Femur (tissue), 1 donor: Measurements from ENCODE around the gene LEMD2.
A peak's percentile ranks its signal among the peaks of the same experiment; 100 is the strongest.

Source experiments
- DNase-seq: peaks from one replicate; pipeline ENCODE4 v3.0.0-alpha.2; 2017

Gene LEMD2

GRCh38 chr6:33754222-33754621, 34.7 kb downstream of the LEMD2 start:
- no peak for DNase-seq

DNA sequence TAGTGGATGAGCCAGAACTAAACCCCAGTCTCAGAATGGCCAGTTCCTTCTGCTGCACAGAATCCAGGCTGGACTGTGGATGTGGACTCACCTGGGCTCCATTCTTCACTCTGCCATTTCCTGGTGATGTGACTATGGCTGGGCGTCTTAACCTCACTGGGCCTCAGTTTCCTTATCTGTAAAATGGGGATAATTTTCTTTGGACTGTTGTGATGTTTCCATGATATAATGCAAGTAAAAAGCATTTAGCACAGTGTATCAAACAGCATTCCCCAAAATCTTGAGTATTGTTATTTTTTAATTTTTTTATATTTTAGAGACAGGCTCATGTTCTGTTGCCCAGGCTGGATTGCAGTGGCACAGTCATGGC, 36.3 kb downstream of the LEMD2 start:
- no peak for DNase-seq

GRCh38 chr6:33751771-33752645, 36.9 kb downstream of the LEMD2 start:
- no peak for DNase-seq

DNA sequence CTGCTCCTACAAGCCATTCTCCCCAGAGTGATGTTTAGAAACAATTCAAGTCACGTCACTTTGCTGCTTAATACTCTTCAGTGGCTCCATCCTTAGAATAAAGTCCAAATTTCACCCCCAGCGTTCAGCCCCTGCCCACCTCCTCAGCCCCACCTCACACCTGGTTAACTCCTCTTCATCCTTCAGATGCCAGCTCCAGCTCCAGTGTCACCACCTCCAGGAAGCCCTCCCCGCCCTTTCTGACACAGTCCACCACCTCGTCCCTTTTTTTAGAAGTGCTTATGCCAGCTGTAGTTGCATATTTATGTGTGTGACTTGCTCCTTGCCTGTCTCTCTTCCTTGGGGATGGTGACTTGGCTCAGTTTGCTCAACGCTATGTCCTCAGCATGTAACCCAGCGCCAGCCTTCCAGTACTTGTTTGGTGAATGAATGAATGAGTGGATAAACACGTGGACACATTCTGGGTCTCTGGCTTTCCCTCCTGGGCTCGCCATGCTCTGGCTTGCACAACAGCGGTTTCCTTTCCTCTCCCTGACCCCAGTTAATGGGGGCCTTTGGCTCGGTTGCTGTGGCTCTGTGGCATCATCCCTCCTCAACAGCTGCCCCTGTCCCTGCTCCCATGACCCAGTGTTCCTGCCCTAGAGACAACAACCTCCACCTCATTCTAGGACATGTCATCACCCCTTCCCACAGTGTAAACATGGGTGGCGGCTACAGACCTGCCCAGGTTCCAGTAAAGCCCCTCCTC, 38.5 kb downstream of the LEMD2 start:
- no peak for DNase-seq

GRCh38 chr6:33749401-33749800, 39.5 kb downstream of the LEMD2 start:
- DNase-seq, result no peak

GRCh38 chr6:33748841-33749240, 40.1 kb downstream of the LEMD2 start:
- DNase-seq, result no peak

DNA sequence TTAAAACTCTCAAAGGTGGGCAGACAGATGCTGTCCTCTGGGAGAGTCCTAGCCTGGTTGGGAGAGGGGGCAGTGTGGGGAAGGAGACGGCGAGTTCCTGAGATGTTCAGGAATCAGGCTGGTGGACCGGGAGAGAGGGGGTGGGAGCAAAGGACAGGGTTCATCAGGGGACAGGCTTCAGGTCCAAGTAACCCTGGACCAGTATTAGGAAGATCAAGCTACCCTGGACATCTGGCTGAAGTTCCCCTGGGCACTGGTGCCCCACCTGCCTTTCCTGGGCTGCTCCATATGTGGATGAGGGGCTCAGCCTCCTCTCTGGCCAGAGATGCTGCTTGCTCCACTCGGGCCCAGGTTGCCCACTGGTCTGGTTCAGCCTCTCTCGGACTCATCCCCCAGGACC, 41.1 kb downstream of the LEMD2 start:
- no peak for DNase-seq

- peak; percentile 75 for DNase-seq
Observed at GRCh38 chr6:33746651-33747100, 42.3 kb downstream of the LEMD2 start, which contains the start of gene IP6K3. Gene IP6K3, minus strand, starts transcription at chr6:33746905. Its CDS starts 11,429 bp downstream, at chr6:33735476.

GRCh38 chr6:33746036-33746600, 42.8 kb downstream of the LEMD2 start:
- DNase-seq, result peak; percentile 65

GRCh38 chr6:33745548-33745947, 43.4 kb downstream of the LEMD2 start:
- DNase-seq, result no peak

DNA sequence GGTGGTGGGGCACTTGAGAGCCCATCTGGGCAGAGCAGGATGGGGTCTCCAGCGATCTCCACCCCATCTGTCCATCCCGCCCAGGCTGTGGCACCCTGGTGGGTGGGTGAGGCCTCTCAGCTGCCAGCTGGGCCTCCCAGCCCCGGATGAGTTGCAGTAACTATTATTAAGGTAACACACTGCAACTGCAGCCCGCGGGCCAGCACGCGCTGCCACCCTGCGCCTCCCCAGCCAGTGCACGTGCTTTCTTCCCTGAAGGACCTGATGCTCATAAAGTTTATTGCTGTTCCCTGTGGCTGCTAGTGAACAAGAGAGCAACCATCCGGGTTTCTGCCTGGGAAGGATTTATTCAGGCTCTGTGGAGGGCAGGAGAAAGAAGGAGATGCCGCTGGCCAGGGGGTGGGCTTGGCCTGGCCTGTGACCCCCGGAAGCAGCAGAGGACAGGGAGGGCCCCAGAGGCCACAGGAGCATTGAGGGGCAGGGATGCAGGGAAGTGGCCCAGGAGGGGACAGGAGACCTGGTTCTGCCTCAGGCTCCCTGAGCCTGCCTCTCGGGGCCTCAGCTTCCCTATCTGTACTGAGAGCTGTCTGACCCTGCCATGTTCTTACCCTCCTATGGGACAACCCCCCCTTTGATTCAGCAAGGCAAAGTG, 43.9 kb downstream of the LEMD2 start:
- DNase-seq, result no peak

DNA sequence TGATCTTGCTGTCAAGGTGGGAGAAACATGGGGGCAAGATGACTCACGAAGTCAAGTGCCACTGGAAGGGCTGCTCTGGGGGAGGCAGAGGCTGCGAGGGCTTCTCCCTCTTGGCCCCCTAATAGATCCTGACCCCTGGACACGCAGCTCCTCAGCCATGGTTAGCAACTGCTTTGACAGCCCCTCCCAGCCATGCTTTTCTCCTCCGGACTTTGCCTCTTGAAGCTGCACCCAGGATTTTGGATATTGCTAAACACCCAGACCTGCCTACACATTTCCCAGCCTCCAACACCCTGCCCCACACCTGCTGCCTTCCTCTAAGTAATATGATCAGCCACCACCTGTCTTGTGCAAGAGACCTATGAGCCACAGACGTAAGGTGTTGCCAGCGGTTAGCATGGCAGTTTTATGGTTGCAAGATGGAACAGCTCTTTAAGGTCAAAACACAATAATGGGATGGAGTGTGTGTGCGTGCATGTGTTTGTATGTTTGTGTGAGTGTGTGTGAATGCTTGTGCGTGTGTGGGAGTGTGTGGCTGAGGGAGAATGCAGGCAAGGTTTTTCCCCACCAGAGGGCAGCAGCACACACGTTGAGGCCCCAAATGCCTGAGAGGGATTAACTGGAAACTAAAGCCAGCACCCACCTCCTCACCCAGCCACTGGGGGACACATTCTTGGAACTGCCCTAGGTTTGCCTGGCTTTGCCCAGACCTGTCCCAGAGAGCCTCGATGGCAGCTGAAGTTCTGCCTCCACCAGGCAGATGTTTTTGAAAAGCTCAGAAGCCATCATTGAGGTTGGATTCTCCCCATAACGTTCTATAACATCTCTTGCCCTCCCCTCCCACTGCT, 44.7 kb downstream of the LEMD2 start:
- peak; percentile 78 for DNase-seq

DNA sequence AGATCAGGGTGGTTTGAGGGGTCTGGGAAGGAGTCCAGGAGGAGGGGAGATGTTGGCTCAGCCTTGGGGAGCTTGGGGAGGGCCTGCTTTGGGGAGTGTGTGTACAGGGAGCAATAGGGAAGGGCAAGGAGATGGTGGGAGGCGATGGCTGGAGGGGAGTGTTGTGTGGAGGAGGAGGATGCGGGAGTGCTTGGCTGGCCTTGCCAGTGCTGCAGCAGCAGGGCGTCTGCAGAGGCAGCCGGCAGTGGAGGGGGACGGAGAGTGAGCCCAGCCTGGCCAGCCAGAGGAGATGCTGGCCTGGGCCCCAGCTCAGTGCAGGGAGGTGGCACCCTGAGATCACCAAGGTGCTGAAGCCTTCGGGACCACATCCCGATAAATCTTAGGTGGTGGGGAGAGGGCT, 46.1 kb downstream of the LEMD2 start:
- DNase-seq, result no peak

DNA sequence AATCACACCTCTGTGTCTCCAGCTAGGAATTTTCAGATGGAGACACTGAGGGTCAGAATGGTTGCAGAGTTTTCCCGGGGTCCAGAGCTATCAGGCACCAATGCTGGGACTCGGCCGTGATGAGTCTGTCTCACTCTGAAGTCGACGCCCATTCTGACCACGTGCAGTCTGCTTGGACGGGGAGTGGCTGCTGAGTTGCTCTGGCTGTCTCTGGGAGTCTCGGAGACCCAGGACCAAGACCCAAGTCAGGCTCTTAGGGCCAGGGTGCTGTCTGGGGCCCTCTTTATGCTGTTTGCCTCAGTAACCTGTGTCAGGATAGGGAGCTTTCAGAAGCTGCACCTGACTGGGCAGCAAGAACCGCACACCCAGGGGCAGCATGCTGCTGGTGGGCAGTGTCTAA, 46.8 kb downstream of the LEMD2 start:
- no peak for DNase-seq

DNA sequence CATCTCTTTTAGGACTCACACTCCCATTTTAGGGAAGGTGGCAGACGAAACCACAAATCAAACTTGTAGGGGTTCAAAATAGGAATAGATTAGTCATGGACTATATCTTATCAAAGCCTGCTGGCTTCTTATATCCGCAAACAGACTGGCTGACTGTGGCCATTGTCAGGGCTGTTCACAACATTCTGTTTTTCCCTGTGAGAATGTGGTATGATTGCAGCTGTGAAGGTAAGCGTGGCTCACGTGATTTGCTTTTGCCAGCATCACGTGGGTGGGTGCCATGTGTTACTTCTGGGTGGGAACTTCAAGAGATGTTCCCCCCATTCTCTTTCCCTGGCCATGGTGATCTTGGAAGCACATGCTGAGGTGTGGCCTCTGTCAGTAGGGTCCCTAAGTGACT, 48.1 kb downstream of the LEMD2 start:
- no peak for DNase-seq

DNA sequence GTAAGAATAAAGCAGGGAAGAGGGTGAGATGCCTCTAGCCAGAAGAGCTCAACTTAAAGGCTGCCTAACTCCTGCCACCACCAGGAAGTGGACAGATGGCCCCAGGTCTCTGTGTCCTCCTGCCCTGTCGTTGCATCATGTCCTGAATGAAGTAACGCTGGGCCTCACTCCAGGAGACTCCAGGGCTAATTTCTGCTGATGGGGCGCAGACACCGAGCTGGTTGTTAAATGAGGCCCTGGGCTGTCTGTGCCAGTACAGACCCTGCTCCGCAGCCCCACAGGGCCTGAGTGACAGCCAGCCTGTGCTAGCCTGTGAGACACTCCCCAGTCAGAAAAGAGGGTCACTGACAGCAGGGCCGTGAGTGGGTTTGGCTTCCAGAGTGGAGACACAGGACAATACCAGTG, 48.7 kb downstream of the LEMD2 start:
- no peak for DNase-seq

- no peak for DNase-seq
Observed at GRCh38 chr6:33739571-33739970, 49.4 kb downstream of the LEMD2 start.

DNA sequence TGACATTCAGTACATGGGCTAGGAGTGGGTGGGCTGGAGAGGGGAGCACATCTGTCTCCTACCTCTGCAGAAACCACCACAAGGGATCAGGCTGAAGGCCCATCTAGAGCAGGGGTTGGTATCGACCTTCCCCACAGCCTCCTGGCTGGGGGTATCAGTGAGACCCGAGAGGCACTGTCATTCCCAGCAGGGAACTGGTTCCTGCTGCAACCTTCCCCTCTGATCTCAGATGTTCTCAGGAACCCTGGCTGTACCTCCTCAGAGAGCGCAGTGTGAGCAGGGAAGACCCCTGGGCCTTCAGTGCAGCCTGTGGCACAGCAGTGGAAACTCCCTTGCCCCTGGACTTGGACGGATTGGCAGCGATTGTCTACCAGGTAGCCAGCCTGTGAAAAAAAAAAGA, 50.1 kb downstream of the LEMD2 start:
- DNase-seq, result no peak

DNA sequence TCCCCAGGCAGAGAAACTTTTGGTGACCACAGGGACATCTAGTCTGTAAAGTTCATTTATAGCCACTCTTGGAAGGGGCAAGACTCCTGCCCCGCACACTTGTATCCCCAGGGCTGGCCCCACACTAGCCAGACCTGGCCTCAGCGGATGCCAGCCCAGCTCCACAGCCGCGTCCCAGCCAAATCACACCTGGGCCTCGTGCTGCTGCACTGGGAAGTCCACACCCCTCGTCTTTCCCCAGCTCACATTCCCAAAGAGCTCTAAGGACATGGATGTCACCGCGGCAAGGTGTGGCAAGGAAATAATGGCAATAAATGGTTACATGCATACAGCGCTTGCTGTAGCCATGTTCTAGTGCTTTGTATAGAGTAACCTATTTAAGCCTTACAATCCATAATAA, 50.8 kb downstream of the LEMD2 start:
- no peak for DNase-seq

GRCh38 chr6:33737267-33738026, 51.5 kb downstream of the LEMD2 start:
- DNase-seq, result no peak

DNA sequence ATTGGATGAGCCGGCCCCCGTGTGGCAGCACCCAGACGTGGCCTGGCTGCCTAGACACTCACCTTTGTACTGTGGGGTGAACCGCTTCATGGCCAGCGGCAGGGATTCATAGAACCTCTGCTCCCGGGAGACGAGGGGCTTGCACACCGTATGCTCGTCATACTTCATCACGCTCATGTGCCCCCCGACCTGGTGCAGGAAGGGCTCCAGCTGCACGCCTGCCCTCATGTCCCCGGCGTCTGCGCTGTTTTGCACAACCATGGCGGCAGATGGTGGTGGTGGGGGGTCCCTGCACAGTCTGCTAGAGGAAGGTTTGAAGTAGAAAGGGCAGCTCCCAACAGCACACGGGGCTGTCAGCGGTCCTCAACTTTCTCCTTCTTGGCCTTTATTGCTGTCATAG, 53.7 kb downstream of the LEMD2 start:
- no peak for DNase-seq

DNA sequence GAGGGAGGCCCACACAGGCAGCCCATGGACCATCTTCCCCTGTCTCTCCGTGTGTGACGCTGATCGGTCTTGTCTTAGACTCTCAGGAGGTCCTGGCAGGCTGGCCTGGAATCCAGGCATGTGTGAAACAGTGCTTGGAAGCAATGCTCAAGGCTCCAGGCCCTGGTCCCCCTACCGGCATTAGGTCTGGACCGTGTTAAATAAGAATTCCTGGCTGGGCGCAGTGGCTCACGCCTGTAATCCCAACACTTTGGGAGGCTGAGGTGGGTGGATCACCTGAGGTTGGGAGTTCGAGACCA, 55.3 kb downstream of the LEMD2 start:
- no peak for DNase-seq
